HG02623 (cell line): ENCODE measurements around the gene DPYSL4.

Source experiments
- ATAC-seq: cut with Tn5 transposase; IDR thresholded peaks from one replicate; pipeline ENCODE4 v1.9.1; 2021; ENCODE audit warnings: moderate library complexity; ENCODE audit not compliant: unreplicated experiment

DPYSL4 gene

DNA sequence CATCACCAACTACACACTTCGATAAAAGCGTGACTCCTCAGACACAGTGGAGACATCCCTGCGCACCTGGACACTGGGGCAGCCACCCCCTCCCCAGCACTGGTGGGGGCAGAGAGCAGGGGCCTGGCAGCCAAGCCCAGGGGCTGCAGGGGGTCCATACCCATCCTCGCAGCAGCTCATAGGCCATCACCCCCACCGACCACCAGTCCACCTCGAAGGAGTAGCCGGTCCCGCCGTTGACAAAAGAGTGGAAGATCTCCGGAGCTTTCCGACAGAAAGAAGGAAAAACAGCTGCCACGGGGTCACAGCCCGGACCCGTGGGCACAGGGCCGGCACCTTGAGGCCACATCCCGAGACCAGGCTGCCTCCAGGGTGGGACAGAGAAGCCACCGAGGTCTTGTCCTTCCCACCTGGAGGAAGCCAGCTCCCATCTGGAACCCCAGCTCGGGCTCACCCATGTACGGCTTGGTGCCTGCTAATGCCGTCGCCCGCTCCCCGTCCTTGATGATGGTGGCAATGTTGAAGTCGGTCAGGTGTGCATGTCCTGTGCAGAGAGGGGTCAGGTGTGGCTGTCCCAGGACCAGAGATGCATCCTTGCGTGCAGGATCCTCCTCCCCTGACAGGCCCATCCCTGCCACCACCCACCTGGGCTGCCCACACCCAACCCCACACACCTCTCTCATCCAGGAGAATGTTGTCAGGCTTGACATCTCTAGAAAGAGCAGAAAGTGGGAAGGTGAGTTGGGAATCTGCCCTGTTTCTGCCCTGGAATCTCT, 38.5 kb downstream of the DPYSL4 start:
- ATAC-seq, result no peak

DNA sequence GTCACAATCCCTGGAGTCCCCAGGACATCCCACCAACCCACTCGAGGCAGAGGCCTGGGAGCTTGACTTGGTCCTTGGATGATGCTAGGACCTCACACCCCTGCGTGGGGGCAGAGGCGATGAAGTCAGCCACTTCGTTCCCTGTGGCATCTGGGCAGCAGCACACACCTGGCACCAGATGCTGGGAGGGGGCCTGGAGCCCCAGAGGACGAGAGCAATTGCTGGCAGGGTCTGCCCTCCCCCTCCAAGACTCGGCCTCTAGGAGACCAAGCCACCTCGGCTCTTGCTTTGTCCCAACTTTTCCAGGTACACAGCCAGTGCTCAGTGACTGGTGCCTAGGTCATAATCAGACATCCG, 39.1 kb downstream of the DPYSL4 start:
- no peak for ATAC-seq

DNA sequence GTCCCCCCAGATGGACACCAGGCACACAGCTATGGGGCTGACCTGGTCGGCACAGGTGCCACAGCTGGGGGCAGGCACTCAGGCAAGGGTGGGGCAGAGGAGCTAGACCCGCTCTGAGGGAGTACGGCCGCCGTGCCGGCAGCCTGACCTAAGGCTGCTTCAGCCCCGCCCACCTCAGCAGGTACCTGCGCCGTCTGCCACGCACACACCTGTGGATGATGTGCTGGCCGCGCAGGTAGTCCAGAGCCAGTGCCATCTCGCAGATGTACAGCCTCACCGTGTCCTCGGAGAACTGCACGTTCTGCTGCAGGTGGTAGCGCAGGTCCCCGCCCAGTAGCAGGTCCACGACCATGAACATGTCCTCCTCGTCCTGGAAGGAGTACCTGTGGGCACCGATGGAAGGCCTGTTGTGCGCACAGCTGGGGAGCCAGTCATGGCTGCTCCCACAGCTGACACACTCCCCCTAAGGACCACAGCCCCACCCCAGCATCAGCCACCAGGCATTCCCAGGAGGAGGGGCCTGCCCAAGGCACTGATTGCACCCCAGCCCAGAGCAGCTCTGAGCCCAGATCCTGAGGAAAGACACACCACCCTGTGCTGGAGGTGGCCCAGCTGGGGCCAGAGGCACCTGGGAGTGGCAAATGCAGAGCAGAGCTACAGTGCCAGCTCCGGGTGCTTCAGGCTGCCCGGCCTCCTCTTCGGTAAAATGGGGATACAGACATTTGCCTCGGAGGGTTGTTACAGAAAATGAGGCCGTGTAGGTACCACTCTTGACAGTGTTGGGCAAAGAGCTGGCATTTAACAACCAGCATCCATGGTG, 40.0 kb downstream of the DPYSL4 start:
- no peak for ATAC-seq

DNA sequence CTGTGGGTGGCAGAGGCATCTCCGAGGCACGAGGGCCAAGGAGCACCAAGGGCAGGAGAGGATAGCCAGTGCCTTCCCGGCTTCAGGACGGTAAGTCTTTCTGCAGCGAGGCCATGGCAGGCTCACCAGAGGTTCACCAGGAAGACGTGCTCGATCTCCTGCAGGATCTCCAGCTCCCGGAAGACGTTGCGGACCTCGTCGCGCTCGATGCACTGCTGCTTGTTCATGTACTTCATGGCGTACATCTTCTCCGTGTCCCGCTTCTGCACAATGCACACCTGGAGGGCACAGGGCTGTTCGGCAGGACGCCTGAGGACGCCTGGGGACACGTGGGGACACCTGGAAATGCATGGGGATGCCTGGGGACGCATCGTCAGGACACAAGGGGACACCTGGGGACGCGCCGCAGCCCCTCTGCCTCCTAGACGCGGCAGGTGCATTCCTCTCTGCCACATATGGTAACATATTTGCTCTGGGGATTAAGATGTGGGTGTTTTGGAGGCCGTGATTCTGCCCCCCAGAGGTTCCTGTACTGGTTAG, 41.2 kb downstream of the DPYSL4 start:
- ATAC-seq, result no peak

DNA sequence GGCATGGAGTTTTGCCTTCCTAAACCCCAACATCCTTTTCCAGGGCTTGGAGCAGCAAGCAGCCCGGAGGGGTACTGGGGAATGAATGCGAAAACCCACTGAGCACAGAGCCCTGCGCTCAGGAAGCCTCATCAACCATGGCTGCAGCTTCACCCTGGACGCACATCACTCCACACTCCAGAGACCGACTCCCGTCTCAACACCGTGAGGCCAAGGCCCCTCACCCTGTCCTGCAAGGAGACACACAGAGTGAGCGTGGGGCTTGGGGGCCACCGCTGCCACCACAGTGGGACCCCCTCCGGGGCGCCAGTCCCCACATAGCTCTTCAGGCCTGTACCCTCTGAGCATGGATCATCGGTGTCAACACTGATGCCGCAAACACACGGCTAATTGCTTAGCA, 41.9 kb downstream of the DPYSL4 start:
- ATAC-seq, result no peak

DNA sequence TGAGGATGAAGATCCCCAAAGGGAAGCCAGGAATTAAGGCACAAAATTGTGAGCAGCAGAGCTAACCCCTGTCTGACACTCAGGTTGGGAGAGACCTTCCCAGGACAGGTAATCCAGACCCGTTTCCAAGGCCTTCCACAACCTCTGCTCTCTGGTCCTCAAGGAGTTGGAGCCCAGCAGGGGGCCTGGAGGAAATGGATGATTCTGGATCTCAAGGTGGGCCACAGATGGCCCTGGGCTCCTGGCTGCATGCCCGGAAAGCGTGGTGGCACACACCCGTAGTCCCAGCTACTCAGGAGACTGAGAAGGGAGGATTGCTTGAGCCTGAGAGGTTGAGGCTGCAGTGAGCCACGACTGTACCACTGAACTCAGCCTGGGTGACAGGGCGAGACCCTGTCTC, 42.3 kb downstream of the DPYSL4 start:
- no peak for ATAC-seq

DNA sequence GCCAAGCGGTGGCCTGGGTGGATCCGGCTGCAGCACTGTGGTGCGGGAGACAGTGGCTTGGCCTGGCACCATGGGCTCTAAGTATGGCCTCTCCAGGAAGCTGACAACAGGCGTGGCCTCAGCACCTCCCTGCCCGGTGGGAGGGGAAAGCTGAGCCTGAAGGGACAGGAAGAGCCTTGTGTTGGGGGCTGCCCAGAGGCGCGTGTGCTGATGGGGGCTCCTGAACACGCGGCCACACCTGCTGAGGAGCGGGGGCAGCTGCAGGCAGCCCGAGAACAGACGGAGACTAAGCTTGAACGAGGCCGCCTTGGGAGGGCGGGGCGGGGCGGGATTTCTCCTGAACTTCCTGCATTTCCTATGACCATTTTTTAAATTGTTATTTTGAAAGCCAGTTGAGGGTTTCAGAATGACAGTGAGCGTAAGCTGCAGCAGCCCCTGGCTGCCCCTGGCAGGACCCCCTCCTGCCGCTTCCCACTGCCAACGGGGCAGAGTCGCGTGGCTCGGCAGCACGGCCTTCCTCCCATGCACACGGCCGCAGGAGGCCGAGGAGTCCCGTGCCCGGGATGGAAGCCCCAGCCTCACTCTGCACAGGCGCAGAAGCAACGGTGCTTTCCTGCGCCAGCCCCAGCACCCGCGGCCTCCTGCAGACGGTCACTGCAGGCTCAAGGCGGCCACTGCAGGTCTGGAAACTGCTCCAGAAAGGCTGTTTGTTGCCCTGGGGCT, 43.2 kb downstream of the DPYSL4 start:
- ATAC-seq, result peak; percentile 54

DNA sequence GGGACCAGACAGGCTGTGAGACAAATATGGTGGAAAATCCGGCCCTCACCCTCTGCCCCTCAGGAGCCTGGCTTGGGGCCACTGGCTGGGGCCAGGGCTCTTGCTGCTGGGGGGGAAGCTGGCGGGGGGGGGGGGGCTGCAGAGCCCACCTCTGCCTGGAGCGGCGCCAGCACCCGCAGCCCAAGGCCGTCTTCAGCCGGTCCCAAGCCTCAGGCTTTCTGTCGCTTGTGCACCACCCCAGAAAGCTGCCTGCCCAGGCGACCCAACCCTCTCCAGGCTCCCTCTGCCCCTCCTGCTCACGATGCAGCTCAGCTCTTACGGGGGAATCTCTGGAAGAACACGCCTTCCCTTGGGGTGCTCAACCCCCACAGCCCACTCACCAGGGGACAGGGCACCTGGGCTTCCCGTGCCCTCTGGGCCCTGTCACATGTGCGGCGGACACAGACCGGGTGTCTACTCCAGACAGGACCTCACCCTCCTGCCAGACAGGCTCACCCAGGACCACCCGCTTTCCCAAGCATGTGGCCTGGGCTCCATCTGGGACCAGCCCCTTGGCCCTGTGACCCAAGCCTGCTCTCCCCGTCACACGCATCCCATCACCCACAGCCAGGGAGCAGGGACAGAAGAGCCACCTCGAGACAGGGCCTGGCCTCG, 43.9 kb downstream of the DPYSL4 start:
- no peak for ATAC-seq

DNA sequence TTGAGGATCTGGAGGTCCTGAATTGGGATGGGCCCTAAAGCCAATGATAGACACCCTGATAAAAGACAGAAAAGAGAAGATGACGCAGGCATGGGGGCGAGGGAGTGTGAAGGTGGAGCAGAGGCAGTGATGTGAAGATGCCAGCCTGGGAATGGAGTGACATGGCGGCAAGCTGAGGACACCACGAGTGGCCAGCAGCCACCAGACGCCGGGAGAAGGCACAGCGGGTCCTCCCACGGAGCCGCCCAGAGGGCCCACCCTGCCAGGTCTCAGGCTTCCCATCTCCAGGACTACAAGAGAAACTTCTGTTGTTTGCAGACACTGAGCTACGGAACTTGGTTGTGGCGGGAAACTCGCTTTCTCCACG, 44.9 kb downstream of the DPYSL4 start:
- no peak for ATAC-seq

DNA sequence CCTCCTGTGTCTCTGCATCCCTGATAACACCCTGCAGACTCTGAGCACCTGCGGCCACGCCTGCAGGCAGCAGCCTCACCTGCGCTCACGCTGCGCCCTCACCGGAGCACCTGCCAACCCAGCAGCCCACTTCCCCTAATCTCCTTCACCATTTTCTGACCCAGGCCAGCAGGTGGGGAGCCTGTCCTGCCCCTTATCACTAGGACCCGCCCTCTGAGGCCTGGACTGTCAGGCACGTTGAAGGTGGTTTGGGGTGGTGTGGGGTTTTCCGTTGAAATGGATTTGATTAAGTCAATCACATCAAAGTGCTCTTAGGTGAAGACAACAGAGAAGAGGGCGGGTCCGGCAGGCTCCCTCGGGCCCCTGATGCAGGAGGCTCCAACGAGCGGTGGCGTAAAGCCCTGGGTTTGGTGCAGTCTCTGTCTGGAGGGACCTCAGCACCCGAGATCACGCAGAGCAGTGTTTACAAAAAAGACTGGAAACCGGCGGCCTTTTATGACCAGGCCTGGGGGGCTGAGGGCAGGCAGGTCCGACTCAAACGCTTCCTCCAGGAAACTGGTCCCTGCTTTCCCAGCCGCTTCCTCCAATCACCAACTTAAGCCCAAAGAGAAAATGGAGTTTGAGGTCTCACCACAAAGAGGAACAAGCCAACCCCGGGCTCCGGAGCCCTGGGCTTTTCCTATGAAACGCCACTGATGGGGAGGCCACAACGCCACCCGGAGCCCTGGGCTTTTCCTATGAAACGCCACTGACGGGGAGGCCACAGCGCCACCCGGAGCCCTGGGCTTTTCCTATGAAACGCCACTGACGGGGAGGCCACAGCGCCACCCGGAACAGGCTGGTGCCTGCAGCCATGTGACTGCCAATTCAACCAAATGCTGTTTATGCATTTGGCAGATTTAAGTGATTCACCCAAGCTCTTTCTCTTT, 45.5 kb downstream of the DPYSL4 start:
- ATAC-seq, result no peak

DNA sequence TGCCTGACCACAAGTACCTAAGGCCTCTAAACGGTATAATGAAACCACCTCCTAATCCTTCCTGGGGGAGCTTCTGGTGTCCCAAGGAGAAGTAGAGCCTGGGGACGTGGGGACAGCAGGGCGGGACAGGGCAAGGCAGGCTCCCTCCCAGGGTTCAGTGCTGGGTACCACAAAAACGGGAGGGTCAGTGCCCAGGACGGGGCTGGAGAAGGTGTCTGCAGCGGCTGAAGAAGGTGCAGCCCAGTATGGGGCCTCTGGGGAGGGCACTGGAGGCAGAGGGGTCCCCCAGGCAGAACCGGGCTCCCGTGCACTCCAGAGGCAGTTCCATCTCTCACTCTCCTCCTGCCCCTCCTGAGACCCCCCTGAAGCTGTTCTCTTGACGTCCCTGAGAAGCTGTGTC, 46.2 kb downstream of the DPYSL4 start:
- ATAC-seq, result no peak

DNA sequence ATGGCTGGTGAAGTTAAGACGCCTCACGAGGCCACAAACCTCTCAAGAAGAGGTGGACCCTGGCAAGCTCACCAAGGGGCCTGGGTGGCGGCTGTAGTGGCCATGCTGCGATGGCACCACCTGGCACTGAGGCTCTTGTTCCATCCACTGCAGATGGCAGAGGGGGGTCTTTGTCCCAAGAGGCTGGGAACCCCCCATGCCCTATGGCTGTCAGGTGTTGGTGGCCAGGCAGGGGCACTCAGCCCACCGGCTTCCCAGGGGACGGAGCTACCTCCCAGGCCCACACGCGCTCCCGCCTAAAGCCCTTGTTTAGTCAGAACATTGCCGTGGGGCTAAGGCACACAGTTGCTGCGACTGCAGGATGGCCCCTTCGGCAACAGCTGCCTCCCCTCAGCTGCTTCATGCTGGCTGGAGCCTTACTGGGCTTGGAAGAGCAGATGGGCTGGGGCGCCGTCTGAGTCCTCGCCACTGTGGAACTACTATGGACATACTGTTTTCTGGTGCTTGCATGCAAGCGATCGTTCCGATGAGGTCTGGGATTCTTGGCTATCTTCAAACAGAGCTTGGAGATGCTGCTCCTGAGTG, 46.8 kb downstream of the DPYSL4 start:
- ATAC-seq, result no peak

DNA sequence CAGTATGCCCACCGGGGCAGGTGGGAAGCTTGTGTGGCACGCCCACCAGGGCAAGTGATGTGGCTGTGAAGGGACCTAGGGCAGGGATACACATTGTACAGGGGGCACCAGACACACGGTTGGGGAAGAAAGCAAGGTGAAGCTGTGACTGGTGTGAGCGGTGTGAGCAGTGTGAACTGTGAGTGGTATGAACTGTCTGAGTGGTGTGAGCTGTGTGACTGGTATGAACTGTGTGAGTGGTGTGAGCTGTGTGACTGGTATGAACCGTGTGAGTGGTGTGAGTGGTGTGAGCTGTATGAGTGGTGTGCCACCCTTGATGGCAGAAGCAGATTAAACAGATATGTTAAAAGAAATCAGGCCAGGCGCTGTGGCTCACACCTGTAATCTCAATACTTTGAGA, 48.1 kb downstream of the DPYSL4 start:
- no peak for ATAC-seq

DNA sequence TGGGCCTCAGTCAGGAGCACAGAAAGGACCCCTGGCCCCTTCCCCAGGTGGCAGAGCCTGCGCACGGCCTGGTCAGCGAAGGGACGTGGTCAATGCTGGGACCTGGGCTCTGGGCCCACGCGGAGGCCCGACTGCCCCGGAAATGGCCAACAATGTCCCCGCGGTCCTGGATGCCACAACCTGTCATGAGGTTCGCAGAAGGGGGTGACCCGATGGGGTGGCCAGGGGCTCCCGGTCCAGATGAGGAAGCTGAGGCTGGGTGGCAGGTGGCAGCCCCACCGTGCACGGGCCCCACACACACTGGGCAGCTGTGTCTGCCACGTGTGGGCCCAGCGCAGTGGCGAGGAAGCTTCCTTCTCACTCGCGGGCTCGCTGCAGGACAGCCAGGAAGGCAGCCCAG, 49.4 kb downstream of the DPYSL4 start:
- no peak for ATAC-seq

DNA sequence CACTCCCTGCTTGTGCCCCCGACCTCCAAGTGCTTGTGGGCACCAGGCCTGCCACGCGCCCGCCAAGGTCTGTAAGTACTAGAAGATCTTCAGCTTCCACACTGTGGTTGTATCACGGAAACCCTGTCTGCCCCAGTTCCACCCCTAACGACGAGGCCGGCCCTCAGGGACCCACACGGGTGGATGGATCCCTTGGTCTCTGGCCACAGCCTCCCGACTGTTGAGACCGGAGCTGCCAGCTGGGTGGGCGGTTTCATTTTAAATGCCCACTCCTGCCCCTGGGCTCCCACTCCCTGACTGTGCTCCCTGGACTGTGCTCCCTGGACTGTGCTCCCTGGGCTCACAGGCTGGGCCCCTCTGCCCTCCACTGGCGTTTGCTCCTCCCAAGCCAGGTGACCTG, 50.1 kb downstream of the DPYSL4 start:
- ATAC-seq, result no peak

DNA sequence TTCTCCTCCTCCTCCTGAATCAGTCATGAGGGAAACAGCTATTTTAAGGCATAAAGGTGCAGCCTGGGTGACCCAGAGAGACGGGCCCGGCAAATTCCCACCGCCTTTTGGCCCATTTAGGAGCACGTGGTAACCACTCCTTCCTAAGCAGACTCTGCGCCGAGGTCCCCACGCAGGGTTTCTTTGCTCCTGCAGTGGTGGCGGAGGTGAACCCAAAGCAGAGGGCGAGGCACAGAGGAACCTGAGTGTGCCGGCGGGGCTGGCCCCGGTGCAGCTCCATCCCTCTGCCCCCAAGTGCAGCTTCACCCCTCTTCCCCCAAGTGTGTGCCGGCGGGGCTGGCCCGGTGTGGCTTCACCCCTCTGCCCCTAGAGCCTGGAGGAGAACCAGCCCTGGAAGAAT, 50.6 kb downstream of the DPYSL4 start:
- no peak for ATAC-seq

DNA sequence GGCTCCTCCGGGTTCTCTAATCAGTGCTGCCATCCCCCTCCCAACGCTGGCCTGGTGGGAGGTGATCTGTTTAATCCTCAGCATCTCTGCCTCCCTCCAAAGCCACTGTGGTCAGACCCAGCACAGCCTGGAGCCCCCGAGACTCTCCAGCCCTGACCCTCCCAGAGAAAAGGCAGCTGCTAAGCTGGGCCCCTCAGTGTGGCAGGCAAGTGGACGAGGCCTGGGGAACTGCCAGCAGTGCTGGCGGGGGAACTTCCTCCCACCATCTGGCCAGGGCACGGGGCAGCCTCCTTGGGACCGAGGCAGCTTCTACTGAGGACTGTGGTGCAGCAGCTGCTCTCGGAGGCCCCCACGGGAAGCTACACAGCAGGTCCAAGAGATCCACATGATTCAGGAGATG, 51.1 kb downstream of the DPYSL4 start:
- no peak for ATAC-seq

DNA sequence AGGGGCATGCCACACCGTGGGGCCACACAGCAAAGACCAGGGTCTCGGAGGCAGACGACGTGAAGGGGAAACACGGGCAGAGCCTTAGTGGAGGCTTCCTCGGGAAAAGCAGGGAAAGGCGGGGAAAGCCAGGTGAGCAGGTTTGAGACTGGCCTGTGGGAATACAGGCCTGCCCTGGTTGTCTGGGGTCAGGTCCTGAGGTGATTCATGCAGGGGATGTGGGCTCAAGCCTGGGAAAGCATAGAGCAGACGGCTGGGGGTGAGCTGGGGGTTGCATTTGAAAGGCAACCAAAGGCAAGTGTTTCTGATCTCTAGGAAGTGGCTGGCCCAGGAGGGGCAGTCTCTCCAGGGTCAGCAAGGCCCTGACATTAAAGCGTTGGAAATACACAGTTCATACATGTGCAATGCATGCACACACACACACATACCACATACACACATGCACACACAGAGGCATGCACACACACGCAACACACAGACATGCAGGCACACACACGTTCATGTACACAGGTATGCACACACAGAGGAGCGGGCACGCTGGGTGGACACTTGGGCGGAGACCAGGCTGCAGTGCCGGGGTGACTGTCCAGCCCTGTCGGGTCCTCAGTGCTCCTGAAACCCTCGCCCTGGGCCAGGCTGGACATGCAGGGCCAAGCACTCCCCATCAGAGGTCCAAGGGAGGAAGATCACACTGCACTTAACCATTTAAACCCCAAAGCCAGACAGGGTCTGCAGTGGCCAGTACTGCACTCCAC, 51.8 kb downstream of the DPYSL4 start:
- no peak for ATAC-seq
